Measurements from ENCODE around the gene LENG8.

LENG8 gene

GRCh38 chr19:54411033-54411432 is 38.0 kb upstream of the LENG8 start:
- H3F3A ChIP-seq (ENCODE audit: insufficient read depth, low read length): no peaks in the 10 kb centered on the region
- H3K27ac ChIP-seq (ENCODE audit: low read length): no peak overlapping the region
- no peaks in the 10 kb centered on the region for H3K4me1 ChIP-seq (ENCODE audit: low read length)
- H3K36me3 ChIP-seq (replicated peaks; ENCODE audit: insufficient read depth, low read length): no peaks in the 10 kb centered on the region
- no peaks in the 10 kb centered on the region for H3K9me2 ChIP-seq (replicated peaks; ENCODE audit: insufficient read depth, low read length)
- H3K9ac ChIP-seq (ENCODE audit: low read length): no peak overlapping the region
- TF ChIP-seq EZH2phosphoT487 (IDR thresholded peaks at IDR 0.05; ENCODE audit: low read length) (no peak), CTCF (IDR thresholded peaks at IDR 0.05; ENCODE audit: low read length) (no peak), EZH2 (optimal IDR thresholded peaks at IDR 0.05; ENCODE audit: low read depth, low read length) (no peak)
- H2AFZ ChIP-seq (ENCODE audit: low read length): no peak overlapping the region
- peaks cover 37% of the 10 kb centered on the region for H3K27me3 ChIP-seq (replicated peaks; ENCODE audit: insufficient read depth, low read length)
- H3K4me3 ChIP-seq (ENCODE audit: low read length): no peak overlapping the region
- no peaks in the 10 kb centered on the region for H4K20me1 ChIP-seq (ENCODE audit: insufficient read depth, low read length)
- H3K9me3 ChIP-seq (replicated peaks; ENCODE audit: insufficient read depth, low read length): no peaks in the 10 kb centered on the region
- no peak for DNase-seq
- no peak overlapping the region for H3K4me2 ChIP-seq (ENCODE audit: low read depth, low read length)
- no peaks in the 10 kb centered on the region for H3K79me2 ChIP-seq (ENCODE audit: low read length)

GRCh38 chr19:54412877-54413276 is 36.1 kb upstream of the LENG8 start:
- TF ChIP-seq EZH2 (optimal IDR thresholded peaks at IDR 0.05; ENCODE audit: low read depth, low read length) (no peak), CTCF (IDR thresholded peaks at IDR 0.05; ENCODE audit: low read length) (no peak), EZH2phosphoT487 (IDR thresholded peaks at IDR 0.05; ENCODE audit: low read length) (no peak)
- H3K79me2 ChIP-seq (ENCODE audit: low read length): no peaks in the 10 kb centered on the region
- H3K4me2 ChIP-seq (ENCODE audit: low read depth, low read length): no peak overlapping the region
- no peak overlapping the region for H3K27ac ChIP-seq (ENCODE audit: low read length)
- H3K36me3 ChIP-seq (replicated peaks; ENCODE audit: insufficient read depth, low read length): no peaks in the 10 kb centered on the region
- no peaks in the 10 kb centered on the region for H3K9me2 ChIP-seq (replicated peaks; ENCODE audit: insufficient read depth, low read length)
- no peaks in the 10 kb centered on the region for H3F3A ChIP-seq (ENCODE audit: insufficient read depth, low read length)
- H3K9me3 ChIP-seq (replicated peaks; ENCODE audit: insufficient read depth, low read length): no peaks in the 10 kb centered on the region
- peaks cover 42% of the 10 kb centered on the region for H3K27me3 ChIP-seq (replicated peaks; ENCODE audit: insufficient read depth, low read length)
- H3K4me3 ChIP-seq (ENCODE audit: low read length): no peak overlapping the region
- no peak overlapping the region for H2AFZ ChIP-seq (ENCODE audit: low read length)
- no peak overlapping the region for H3K9ac ChIP-seq (ENCODE audit: low read length)
- DNase-seq: no peak
- no peaks in the 10 kb centered on the region for H3K4me1 ChIP-seq (ENCODE audit: low read length)
- H4K20me1 ChIP-seq (ENCODE audit: insufficient read depth, low read length): no peaks in the 10 kb centered on the region

DNA sequence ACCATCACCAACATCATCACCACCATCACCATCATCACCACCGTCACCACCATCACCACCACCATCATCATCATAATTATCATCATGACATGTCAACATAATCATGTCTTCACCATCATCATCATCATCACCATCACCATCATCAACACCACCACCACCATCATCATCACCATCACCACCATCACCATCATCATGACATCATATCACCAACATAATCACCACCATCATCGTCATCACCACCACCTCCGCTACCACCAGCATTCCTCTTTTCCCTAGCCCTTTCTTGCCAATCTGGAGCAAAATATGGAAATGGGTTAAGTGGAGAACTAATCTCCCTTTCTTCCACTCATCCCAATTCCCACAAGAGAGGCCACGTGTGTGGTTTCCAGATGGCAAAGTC is 34.8 kb upstream of the LENG8 start:
- Histone ChIP-seq H3K9me3 (replicated peaks; ENCODE audit: insufficient read depth, low read length) (no peaks in the 10 kb centered on the region), H3K27ac (ENCODE audit: low read length) (no peak overlapping the region), H3K9ac (ENCODE audit: low read length) (no peak overlapping the region), H2AFZ (ENCODE audit: low read length) (no peak overlapping the region), H3K4me3 (ENCODE audit: low read length) (no peak overlapping the region), H3K9me2 (replicated peaks; ENCODE audit: insufficient read depth, low read length) (no peaks in the 10 kb centered on the region), H4K20me1 (ENCODE audit: insufficient read depth, low read length) (no peaks in the 10 kb centered on the region), H3K27me3 (replicated peaks; ENCODE audit: insufficient read depth, low read length) (peaks cover 46% of the 10 kb centered on the region), H3K79me2 (ENCODE audit: low read length) (no peaks in the 10 kb centered on the region), H3K4me1 (ENCODE audit: low read length) (no peaks in the 10 kb centered on the region), H3F3A (ENCODE audit: insufficient read depth, low read length) (no peaks in the 10 kb centered on the region), H3K36me3 (replicated peaks; ENCODE audit: insufficient read depth, low read length) (no peaks in the 10 kb centered on the region), H3K4me2 (ENCODE audit: low read depth, low read length) (no peak overlapping the region)
- TF ChIP-seq EZH2phosphoT487 (IDR thresholded peaks at IDR 0.05; ENCODE audit: low read length) (no peak), EZH2 (optimal IDR thresholded peaks at IDR 0.05; ENCODE audit: low read depth, low read length) (no peak), CTCF (IDR thresholded peaks at IDR 0.05; ENCODE audit: low read length) (no peak)
- no peak for DNase-seq
